HG03521 (cell line): Measurements from ENCODE around the gene GPR183.
"Not testable (repeated sequence)": the region's sequence is repeated elsewhere in the genome, so short reads cannot be mapped to it uniquely, and the experiment has no call there.

ENCODE experiments used
- ATAC-seq: cut with Tn5 transposase; IDR thresholded peaks from one replicate; pipeline ENCODE4 v1.9.1; 2021; ENCODE audit warnings: mild to moderate bottlenecking, moderate library complexity; ENCODE audit not compliant: unreplicated experiment

Gene GPR183

DNA sequence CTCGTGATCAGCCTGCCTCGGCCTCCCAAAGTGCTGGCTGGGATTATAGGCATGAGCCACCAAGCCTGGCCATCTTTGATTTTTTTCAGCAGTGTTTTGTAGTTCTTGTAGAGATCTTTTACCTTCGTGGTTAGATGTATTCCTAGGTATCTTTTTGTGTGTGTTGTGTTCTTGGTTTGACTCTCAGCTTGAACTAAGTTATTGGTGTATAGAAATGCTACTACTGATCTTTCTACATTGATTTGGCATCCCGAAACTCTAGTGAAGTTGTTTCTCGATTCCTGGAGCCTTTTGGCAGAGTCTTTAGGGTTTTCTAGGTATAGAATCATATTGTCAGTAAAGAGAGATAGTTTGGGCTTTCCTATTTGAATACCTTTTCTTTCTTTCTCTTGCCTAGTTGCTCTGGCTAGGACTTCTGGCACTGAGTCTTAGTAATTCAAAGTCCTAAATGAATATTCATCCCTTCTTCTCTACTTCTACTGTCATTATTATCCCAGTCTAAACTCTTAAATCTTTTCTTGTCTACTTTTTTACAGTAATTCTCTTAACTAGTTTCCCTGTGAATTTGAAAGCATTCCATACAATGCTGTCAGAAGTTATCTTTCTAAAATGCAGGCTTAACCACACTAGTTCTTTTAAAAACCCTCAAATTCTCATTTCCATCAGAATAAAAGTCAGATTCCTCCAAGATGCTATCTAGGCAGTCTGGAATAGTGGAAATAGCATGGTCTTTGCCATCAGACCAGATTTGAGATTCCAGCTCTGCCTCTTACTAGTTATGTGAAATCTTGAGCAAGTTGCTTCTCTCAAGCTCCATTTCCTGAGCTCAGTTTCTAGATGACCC is 56.0 kb downstream of the GPR183 start:
- no peak for ATAC-seq

DNA sequence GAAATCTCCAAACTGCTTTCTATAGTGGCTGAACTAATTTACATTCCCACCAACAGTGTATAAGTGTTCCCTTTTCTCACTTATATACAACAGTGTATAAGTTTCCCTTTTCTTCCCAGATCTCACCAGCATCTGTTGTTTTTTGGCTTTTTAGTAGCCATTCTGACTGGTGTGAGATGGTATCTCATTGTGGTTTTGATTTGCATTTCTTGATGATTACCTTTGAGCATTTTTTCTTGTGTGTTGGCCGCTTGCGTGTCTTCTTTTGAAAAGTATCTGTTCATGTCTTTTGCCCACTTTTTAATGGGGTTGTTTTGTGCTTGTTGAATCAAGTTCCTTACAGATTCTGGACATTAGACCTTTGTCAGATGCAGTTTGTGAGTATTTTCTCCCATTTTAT is 57.6 kb downstream of the GPR183 start:
- not testable (repeated sequence) for ATAC-seq

DNA sequence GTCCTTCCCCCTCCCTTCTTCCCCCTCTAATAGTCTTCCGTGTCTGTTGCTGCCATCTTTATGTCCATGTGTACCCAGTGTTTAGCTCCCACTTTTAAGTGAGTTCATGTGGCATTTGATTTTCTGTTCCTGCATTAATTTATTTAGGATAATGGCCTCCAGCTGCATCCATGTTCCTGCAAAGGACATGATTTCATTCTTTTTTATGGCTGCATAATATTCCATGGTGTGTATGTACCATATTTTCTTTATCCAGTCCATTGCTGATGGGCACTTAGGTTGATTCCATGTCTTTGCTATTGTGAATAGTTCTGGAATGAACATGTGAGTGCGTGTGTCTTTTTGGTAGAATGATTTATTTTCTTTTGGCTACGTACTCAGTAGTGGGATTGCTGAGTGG is 58.0 kb downstream of the GPR183 start:
- ATAC-seq, result not testable (repeated sequence)

DNA sequence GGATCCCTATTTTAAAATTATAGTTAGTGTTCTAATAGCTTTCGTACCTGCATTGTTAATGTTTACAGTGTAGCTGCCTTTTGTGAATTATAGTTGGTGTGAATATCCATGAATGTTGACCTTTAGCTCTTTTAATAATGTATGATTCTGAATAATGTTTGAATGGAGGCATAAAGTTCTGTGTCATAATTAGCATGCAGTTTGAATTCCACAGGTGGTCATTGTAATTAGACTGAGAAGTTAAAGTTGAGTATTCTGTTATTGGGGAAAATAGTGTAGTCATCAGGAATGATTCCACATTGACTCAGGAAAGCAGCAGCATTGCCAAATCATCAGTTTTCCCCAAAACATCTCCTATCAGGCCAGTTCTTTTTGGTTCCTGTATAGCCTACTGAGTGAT is 61.1 kb downstream of the GPR183 start:
- no peak for ATAC-seq
